CD4-positive, alpha-beta T cell (primary cell): ENCODE data around the gene HIP1R. TPM values are rescaled to one million over a fixed set of nuclear protein-coding genes. Genes with fewer than 3 reads are reported as not detected.

Source experiments
- ATAC-seq: fragments of 200-7000 bp; cut with Tn5 transposase; one replicate; pipeline ENCODE4 v1.10.0; 2022; ENCODE audit warnings: mild to moderate bottlenecking; ENCODE audit not compliant: poor library complexity
- CTCF ChIA-PET: fragments of 350-600 bp; sonication (Branson Sonifier 250); formaldehyde crosslinking; loops from one replicate; lab custom pipeline; 2021; ENCODE audit warnings: antibody characterized with exemption, inconsistent platforms; lab: Charles Lee
- POLR2A ChIA-PET: fragments of 350-600 bp; sonication (Branson Sonifier 250); formaldehyde crosslinking; loops from one replicate; lab custom pipeline; 2021; ENCODE audit warnings: antibody characterized with exemption, inconsistent platforms; lab: Charles Lee
- DNase-seq, 14 experiments: peaks; one replicate each; pipeline ENCODE4 v3.0.0-alpha.2; 2013 to 2020; ENCODE audit warnings: mixed read lengths in 2 of 14
- H3K27ac ChIP-seq, 2 donors: one replicate each; pipeline versions ENCODE4 v1.5.1 to v1.7.0; 2013; ENCODE audit warnings: low read length in 2 of 2, low read depth in 1 of 2, mild to moderate bottlenecking in 1 of 2
- H3K27me3 ChIP-seq, 2 experiments: 1 replicate in 1 of 2; 2 replicates in 1 of 2; pipeline versions ENCODE4 v1.6.1 to v1.7.0; 2013; ENCODE audit warnings: low read length in 2 of 2, control low read depth in 1 of 2, mild to moderate bottlenecking in 1 of 2, moderate library complexity in 1 of 2; ENCODE audit not compliant: insufficient read depth in 2 of 2, control insufficient read depth in 1 of 2
- H3K36me3 ChIP-seq: one replicate; pipeline ENCODE4 v1.6.1; 2013; ENCODE audit warnings: low read length, control low read depth; ENCODE audit not compliant: insufficient read depth
- H3K4me1 ChIP-seq: one replicate; pipeline ENCODE4 v1.6.1; 2013; ENCODE audit warnings: low read length, control low read depth; ENCODE audit not compliant: insufficient read depth
- H3K4me3 ChIP-seq: one replicate; pipeline ENCODE4 v1.5.1; 2013; ENCODE audit warnings: mild to moderate bottlenecking, low read length, moderate library complexity
- H3K9me3 ChIP-seq, 2 experiments: 1 replicate in 1 of 2; 2 replicates in 1 of 2; pipeline versions ENCODE4 v1.6.1 to v1.7.0; 2013; ENCODE audit warnings: low read length in 2 of 2, mild to moderate bottlenecking in 2 of 2, control low read depth in 1 of 2, moderate library complexity in 1 of 2; ENCODE audit not compliant: control insufficient read depth in 1 of 2, insufficient read depth in 1 of 2
- H3K27ac Mint-ChIP-seq: one replicate; pipeline ENCODE4 v1.8.0; 2020; ENCODE audit warnings: mixed read lengths
- H3K27me3 Mint-ChIP-seq: one replicate; pipeline ENCODE4 v1.8.0; 2021; ENCODE audit warnings: mixed read lengths
- H3K36me3 Mint-ChIP-seq: one replicate; pipeline ENCODE4 v1.8.0; 2021; ENCODE audit warnings: low read depth, mixed read lengths
- H3K4me1 Mint-ChIP-seq: one replicate; pipeline ENCODE4 v1.8.0; 2021; ENCODE audit warnings: low read depth, mixed read lengths
- H3K4me3 Mint-ChIP-seq: one replicate; pipeline ENCODE4 v1.8.0; 2020; ENCODE audit warnings: mild to moderate bottlenecking, mixed read lengths
- H3K9me3 Mint-ChIP-seq: one replicate; pipeline ENCODE4 v1.8.0; 2020; ENCODE audit warnings: mixed read lengths
- CTCF ChIP-seq: fragments of 200-600 bp; IDR thresholded peaks from one replicate; pipeline ENCODE4 v1.8.0; 2022; ENCODE audit warnings: antibody characterized with exemption, mild to moderate bottlenecking
- intact Hi-C, 2 experiments: fragments of 100-400 bp; cut with DNase I in 1 of 2; cut with micrococcal nuclease in 1 of 2; formaldehyde crosslinking; loops; one replicate each; pipeline versions ENCODE4 v1.15.1 to v1.9.0; 2023 to 2025; cut with DNase I, micrococcal nuclease
- total RNA-seq, 174 experiments: library from RNA in 2 of 174; stranded (reverse) in 2 of 174; gene quantifications; one replicate each; pipeline ENCODE4 v1.2.3 and lab custom pipeline; 2021 to 2026

Gene HIP1R
- total RNA-seq, 2 experiments from 2014 or later: 184 to 185 TPM

GRCh38 chr12:122893208-122894153 lies 58.2 kb downstream of the HIP1R start:
- Histone ChIP-seq H3K27me3 (no peaks in the 10 kb centered on the region), H3K4me3 (no peak overlapping the region), H3K4me1 (peaks cover 69% of the 10 kb centered on the region), H3K27ac (no peak overlapping the region), H3K36me3 (no peaks in the 10 kb centered on the region), H3K9me3 (peaks cover 0 to 3% of the 10 kb centered on the region in 2 experiments)
- CTCF ChIA-PET: no interaction called here
- Mint-ChIP-seq H3K4me3 (peak overlapping the region; percentile 87), H3K27me3 (no peaks in the 10 kb centered on the region), H3K9me3 (no peaks in the 10 kb centered on the region), H3K36me3 (peaks cover 28% of the 10 kb centered on the region), H3K4me1 (peaks cover 94% of the 10 kb centered on the region), H3K27ac (peak overlapping the region; percentile 98)
- TF ChIP-seq CTCF: no peak
- DNase-seq: no peak
- intact Hi-C loops: no loop called here
- no peak for ATAC-seq
- POLR2A ChIA-PET: interaction anchor here (1.3 to 9.7 kb wide), 2 partner anchors 22 to 57 kb away, joined by 4 to 81 read pairs; no protein-coding TSS in a partner anchor

- peak overlapping the region; percentile 83 to 84 for H3K27ac ChIP-seq
- H3K36me3 Mint-ChIP-seq: peaks cover 27% of the 10 kb centered on the region
- H3K4me1 Mint-ChIP-seq: peaks cover 95% of the 10 kb centered on the region
- no peaks in the 10 kb centered on the region for H3K27me3 Mint-ChIP-seq
- peak overlapping the region; percentile 64 for H3K4me3 ChIP-seq
- H3K4me3 Mint-ChIP-seq: peak overlapping the region; percentile 87
- CTCF ChIA-PET: no interaction called here
- peaks cover 0 to 3% of the 10 kb centered on the region in 2 experiments for H3K9me3 ChIP-seq
- H3K9me3 Mint-ChIP-seq: no peaks in the 10 kb centered on the region
- peak overlapping the region; percentile 98 for H3K27ac Mint-ChIP-seq
- no peak for TF ChIP-seq CTCF
- intact Hi-C loops: no loop called here
- no peaks in the 10 kb centered on the region for H3K27me3 ChIP-seq
- DNase-seq (peak in 4 of 14 experiments; percentile 35 to 68 (median 58)), ATAC-seq (no peak)
- H3K36me3 ChIP-seq: no peaks in the 10 kb centered on the region
- POLR2A ChIA-PET: interaction anchor here (1.2 to 9.7 kb wide), 4 partner anchors 13 to 80 kb away, joined by 4 to 81 read pairs (median 20); partner anchors contain the start of gene OGFOD2
- peaks cover 68% of the 10 kb centered on the region for H3K4me1 ChIP-seq
Measured at GRCh38 chr12:122894193-122895121, 59.2 kb downstream of the HIP1R start.

- TF ChIP-seq CTCF: no peak
- Histone ChIP-seq H3K4me3 (peak overlapping the region; percentile 64), H3K27me3 (no peaks in the 10 kb centered on the region), H3K9me3 (peaks cover 0 to 3% of the 10 kb centered on the region in 2 experiments), H3K36me3 (no peaks in the 10 kb centered on the region), H3K27ac (peak overlapping the region; percentile 83 to 84), H3K4me1 (peaks cover 67% of the 10 kb centered on the region)
- no peaks in the 10 kb centered on the region for H3K27me3 Mint-ChIP-seq
- peak overlapping the region; percentile 98 for H3K27ac Mint-ChIP-seq
- intact Hi-C loops: no loop called here
- peaks cover 95% of the 10 kb centered on the region for H3K4me1 Mint-ChIP-seq
- H3K9me3 Mint-ChIP-seq: no peaks in the 10 kb centered on the region
- DNase-seq: peak in 1 of 14 experiments; percentile 37
- peak overlapping the region; percentile 87 for H3K4me3 Mint-ChIP-seq
- peaks cover 27% of the 10 kb centered on the region for H3K36me3 Mint-ChIP-seq
- CTCF ChIA-PET: interaction anchor here (1.1 kb wide), 1 partner anchor 57 kb away, joined by 3 read pairs; no protein-coding TSS in a partner anchor
- ATAC-seq: no peak
- POLR2A ChIA-PET: interaction anchor here (0.6 to 9.7 kb wide), 11 partner anchors 9 to 80 kb away, joined by 3 to 81 read pairs (median 4); partner anchors contain the start of gene OGFOD2
Measured at GRCh38 chr12:122895320-122895703, 60.1 kb downstream of the HIP1R start.
